Measurements from ENCODE around the gene ABR. TPM values are rescaled to one million over a fixed set of nuclear protein-coding genes. Genes with fewer than 3 reads are reported as not detected.
A peak's percentile ranks its signal among the peaks of the same experiment; 100 is the strongest.

Gene ABR
- 10 to 100 TPM; 30.4 to 94.2 (median 46.5) TPM for total RNA-seq
- polyA plus RNA-seq, result 100 to 1,000 TPM in 1 of 3 donors, 10 to 100 TPM in 2; 79.3 to 146 (median 80.0) TPM

DNA sequence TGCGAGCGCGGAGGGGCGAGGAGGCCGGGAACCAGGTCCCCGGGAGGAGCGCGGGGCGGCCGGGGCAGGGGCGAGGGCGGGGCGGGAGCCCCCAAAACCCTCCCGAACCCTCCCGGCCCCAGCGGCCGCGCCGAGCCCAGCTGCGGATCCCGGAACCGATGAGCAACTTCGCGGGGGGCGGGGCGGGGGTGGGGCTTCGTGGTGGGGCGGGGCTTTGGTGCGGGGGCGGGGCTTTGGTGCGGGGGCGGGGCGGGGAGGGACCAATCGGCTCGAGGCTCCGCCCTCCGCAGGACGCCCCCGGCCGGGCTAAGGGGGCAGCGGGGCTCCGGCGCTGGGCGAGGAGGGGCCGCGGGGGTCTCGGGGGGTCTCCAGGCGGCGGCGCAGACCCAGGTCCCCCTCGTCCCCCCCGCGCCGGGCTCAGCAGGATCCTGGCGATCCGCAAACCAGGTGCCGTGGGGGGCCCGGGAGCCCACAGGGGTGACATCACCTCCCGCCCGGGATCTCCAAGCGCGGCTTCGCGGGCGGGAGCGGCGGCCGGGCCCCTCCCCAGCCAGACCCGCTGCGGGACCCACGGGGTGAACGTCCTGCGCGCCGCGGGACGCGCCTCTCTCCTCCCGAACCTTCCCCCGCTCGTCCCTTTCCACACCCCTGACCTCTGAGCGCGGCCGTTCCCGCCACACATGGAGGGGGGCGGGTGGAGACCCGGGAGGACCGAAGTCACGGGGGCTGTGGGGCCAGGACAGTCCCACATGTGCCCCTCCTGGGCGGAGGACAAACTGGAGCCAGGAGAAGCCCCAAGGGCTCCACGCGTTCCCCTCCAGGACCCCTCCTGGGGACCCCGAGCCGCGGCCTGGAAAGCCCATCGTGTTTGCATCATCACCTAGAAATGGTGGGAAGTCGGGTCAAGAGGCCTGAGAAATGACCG lies at the start of gene ABR:
Gene ABR, minus strand, starts transcription at position 164 of the 925 bp plus-strand sequence. CDS start 254 bp downstream, outside the sequence.
- H3K4me1 ChIP-seq, result peaks cover 0 to 33% (median 28%) of the 10 kb centered on the region in 4 donors

DNA sequence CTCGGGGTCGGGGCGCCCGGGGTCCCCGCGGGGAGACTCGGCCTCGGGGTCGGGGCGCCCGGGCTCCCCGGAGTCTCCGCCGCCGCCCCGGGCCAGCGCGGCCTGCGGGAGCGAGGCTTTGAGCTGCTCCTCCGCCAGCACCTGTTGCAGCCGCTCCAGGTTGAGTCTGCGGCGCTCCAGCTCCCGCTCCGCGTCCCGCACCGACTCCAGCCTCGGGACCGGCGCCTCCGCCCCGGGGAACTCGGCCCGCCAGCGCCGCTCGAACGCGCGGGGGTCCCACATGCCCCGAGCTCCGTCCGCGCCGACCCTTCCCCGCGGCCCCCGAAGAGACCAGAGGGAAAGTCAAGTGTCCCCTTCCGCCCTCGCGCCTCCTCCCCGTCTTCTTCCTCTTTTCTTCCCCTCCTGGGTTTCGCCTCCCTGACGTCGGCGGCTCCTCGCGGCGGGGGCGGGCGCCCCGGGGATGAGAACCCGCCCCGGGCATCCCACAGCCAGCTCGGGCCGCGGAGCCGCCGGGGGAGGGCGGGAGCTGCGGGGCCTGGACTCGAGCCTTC lies 49.6 kb upstream of the ABR start:
- DNase-seq, result peak; percentile 82
- TF ChIP-seq EP300 (IDR thresholded peaks at IDR 0.05) (no peak), POLR2A (IDR thresholded peaks at IDR 0.05) (peak in 1 of 2 donors; percentile 53), POLR2AphosphoS5 (IDR thresholded peaks at IDR 0.05) (peak in 3 of 4 donors; percentile 37 to 56 (median 54))
- TF ChIP-seq, protein P1, sequence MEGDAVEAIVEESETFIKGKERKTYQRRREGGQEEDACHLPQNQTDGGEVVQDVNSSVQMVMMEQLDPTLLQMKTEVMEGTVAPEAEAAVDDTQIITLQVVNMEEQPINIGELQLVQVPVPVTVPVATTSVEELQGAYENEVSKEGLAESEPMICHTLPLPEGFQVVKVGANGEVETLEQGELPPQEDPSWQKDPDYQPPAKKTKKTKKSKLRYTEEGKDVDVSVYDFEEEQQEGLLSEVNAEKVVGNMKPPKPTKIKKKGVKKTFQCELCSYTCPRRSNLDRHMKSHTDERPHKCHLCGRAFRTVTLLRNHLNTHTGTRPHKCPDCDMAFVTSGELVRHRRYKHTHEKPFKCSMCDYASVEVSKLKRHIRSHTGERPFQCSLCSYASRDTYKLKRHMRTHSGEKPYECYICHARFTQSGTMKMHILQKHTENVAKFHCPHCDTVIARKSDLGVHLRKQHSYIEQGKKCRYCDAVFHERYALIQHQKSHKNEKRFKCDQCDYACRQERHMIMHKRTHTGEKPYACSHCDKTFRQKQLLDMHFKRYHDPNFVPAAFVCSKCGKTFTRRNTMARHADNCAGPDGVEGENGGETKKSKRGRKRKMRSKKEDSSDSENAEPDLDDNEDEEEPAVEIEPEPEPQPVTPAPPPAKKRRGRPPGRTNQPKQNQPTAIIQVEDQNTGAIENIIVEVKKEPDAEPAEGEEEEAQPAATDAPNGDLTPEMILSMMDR (IDR thresholded peaks at IDR 0.05), result no peak
- H3K4me1 ChIP-seq, result peaks cover 0 to 26% (median 24%) of the 10 kb centered on the region in 4 donors
- peak overlapping the region; percentile 26 to 59 (median 49) for H3K4me3 ChIP-seq
- intact Hi-C loops (cut with DNase I), result no loop called here
- no peaks in the 10 kb centered on the region for H3K9me3 ChIP-seq
- peaks cover 22 to 73% (median 58%) of the 10 kb centered on the region in 3 donors for H3K27me3 ChIP-seq
- WGBS, 2 donors, result 0 to 1% methylated on average over 74 of the region's 74 CpGs
- no peaks in the 10 kb centered on the region for H3K36me3 ChIP-seq
- peak overlapping the region; percentile 38 to 62 (median 53) for H3K27ac ChIP-seq

More for the DNA sequence above, at the start of gene ABR:
- intact Hi-C loops (cut with DNase I), result no loop called here
- no peaks in the 10 kb centered on the region for H3K36me3 ChIP-seq
- H3K27ac ChIP-seq, result peak within 1 kb of the TSS; percentile 64 to 76 (median 74)
- H3K27me3 ChIP-seq, result no peaks in the 10 kb centered on the region
- no peaks in the 10 kb centered on the region for H3K9me3 ChIP-seq
- WGBS, 2 donors, result 8 to 9% methylated on average over 97 of the region's 98 CpGs
- no peak for TF ChIP-seq EP300 (IDR thresholded peaks at IDR 0.05)
- TF ChIP-seq POLR2A (IDR thresholded peaks at IDR 0.05), result no peak
- TF ChIP-seq POLR2AphosphoS5 (IDR thresholded peaks at IDR 0.05), result peak; percentile 40 to 59 (median 46)
- TF ChIP-seq, protein P1 (IDR thresholded peaks at IDR 0.05), result no peak
- DNase-seq, result peak; percentile 83
- H3K4me3 ChIP-seq, result peak within 1 kb of the TSS; percentile 75 to 87 (median 81)

DNA sequence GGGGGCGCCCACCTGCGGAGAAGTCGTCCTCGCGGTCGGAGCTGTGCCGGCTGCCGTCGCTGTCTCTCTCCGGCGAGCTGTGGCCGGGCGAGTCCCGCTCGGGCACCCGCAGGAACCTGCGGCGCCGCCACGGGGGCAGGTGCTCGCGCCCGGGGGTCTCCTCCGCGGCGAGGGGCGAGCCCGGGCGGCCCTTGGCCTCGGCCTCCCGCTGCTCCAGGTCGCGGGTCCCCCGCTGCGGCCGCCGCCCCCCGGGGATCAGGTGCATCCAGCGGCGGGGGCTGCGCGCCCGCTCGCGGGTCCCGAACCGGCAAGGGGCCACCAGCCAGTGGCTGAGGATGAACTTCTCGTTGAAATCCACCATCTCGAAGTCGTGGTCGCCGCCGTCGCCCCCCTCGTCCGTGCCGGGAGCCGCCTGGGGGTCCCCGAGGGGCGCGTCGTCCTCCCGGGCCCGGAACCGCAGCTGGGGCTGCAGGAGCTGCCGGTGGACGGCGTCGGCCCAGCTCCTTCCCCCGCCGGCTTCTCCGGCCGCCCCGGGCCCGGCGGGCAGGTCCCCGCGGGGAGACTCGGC lies 49.1 kb upstream of the ABR start:
- H3K4me3 ChIP-seq, result peak overlapping the region; percentile 19 to 59 (median 49)
- intact Hi-C loops (cut with DNase I), result no loop called here
- H3K27me3 ChIP-seq, result peaks cover 22 to 70% (median 55%) of the 10 kb centered on the region in 3 donors
- TF ChIP-seq EP300 (IDR thresholded peaks at IDR 0.05) (no peak), POLR2AphosphoS5 (IDR thresholded peaks at IDR 0.05) (no peak), POLR2A (IDR thresholded peaks at IDR 0.05) (no peak)
- H3K9me3 ChIP-seq, result no peaks in the 10 kb centered on the region
- peak overlapping the region; percentile 38 to 62 (median 53) for H3K27ac ChIP-seq
- H3K4me1 ChIP-seq, result peaks cover 0 to 26% (median 24%) of the 10 kb centered on the region in 4 donors
- 0 to 1% methylated on average over 79 of the region's 79 CpGs for WGBS, 2 donors
- no peak for DNase-seq
- H3K36me3 ChIP-seq, result no peaks in the 10 kb centered on the region

DNA sequence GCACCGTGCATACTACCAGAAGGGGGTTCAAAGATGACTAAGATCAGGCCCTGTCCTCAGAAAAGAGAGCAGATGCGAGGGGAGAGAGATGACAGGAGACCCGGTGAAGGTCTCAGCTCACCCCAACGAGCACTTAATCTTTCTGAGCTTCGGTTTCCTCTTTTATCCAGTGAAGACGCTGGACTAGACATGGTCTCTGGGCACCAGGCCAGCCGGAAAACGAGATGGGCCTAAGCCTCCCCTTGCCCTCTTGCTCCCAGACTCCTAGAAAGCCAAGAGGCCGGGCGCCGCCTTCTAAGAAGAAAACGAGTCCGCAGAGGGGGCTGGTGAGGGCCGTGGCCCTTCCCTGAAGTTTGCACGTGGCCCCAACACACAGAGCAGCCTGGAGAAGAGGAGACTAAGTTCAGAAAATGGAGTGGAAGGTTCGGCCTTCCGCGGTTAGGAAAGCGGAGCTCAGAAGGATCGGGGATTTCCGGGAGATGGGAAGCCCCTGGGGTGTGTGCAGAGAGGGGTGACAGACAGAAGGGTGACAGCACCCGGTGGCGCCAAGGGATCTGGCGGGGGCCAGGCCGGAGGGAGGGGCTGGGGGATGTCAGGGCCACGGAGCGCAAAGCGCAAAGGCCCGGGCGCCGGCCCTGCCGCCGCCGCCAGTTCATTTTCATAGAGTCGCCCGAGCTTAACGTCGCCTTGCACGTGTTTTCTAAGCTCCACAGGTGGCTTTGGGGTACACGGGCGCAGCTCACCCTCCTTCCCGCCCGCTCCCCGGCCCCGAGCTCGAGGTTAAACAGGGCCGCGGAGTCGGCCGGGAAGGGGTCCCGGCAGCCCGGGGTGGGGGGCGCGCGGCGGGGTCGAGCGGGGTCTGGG lies 48.4 kb upstream of the ABR start:
- H3K27me3 ChIP-seq, result peaks cover 22 to 63% (median 53%) of the 10 kb centered on the region in 3 donors
- intact Hi-C loops (cut with DNase I), result no loop called here
- H3K27ac ChIP-seq, result peak overlapping the region in 3 of 4 donors; percentile 23 to 54 (median 33)
- DNase-seq, result no peak
- 3 to 11% methylated on average over 58 of the region's 58 CpGs for WGBS, 2 donors
- peak overlapping the region in 3 of 4 donors; percentile 45 to 59 (median 53) for H3K4me3 ChIP-seq
- TF ChIP-seq EP300 (IDR thresholded peaks at IDR 0.05) (no peak), POLR2AphosphoS5 (IDR thresholded peaks at IDR 0.05) (no peak), POLR2A (IDR thresholded peaks at IDR 0.05) (no peak)
- TF ChIP-seq, protein P1 (IDR thresholded peaks at IDR 0.05), result no peak
- H3K36me3 ChIP-seq, result no peaks in the 10 kb centered on the region
- peaks cover 0 to 26% (median 24%) of the 10 kb centered on the region in 4 donors for H3K4me1 ChIP-seq
- H3K9me3 ChIP-seq, result no peaks in the 10 kb centered on the region
